Breast epithelium (tissue), 4 donors: ENCODE results near the gene BRD4. TPM values are rescaled to one million over a fixed set of nuclear protein-coding genes. Genes with fewer than 3 reads are reported as not detected.

Experiments
- DNase-seq, 2 donors: peaks; one replicate each; pipeline ENCODE4 v3.0.0-alpha.2; 2019; ENCODE audit warnings: low spot score in 2 of 2
- H3K27ac ChIP-seq, 2 donors: fragments of 200-600 bp; sonication (generic) in 1 of 2; one replicate each; pipeline ENCODE4 v1.5.1; 2016 to 2019; ENCODE audit warnings: mild to moderate bottlenecking in 1 of 2
- H3K27me3 ChIP-seq, 2 donors: fragments of 200-600 bp; sonication (generic) in 1 of 2; one replicate each; pipeline versions ENCODE4 v1.5.1 to v1.6.0; 2017 to 2019; ENCODE audit warnings: control low read depth in 1 of 2, mild to moderate bottlenecking in 1 of 2
- H3K36me3 ChIP-seq: fragments of 200-600 bp; one replicate; pipeline ENCODE4 v1.5.1; 2019
- H3K4me1 ChIP-seq, 2 donors: fragments of 200-600 bp; sonication (generic); one replicate each; pipeline ENCODE4 v1.5.1; 2016 to 2019; ENCODE audit warnings: control low read depth in 1 of 2
- H3K4me3 ChIP-seq, 3 donors: fragments of 200-600 bp; sonication (generic); 1 replicate in 2 of 3; 2 replicates in 1 of 3; pipeline ENCODE4 v1.5.1; 2016 to 2019; ENCODE audit warnings: mild to moderate bottlenecking in 3 of 3, moderate library complexity in 2 of 3
- H3K9me3 ChIP-seq, 2 donors: fragments of 200-600 bp; sonication (generic) in 1 of 2; one replicate each; pipeline ENCODE4 v1.5.1; 2016 to 2019; ENCODE audit warnings: control low read depth in 1 of 2
- CTCF ChIP-seq, 3 donors: fragments of 450-650 bp; IDR thresholded peaks; one replicate each; pipeline ENCODE4 v1.5.1; 2016 to 2017; ENCODE audit warnings: antibody characterized with exemption in 3 of 3, mild to moderate bottlenecking in 3 of 3, moderate library complexity in 3 of 3
- POLR2A ChIP-seq: fragments of 450-650 bp; IDR thresholded peaks from one replicate; pipeline ENCODE4 v1.6.1; 2016; ENCODE audit warnings: antibody characterized with exemption, mild to moderate bottlenecking, moderate library complexity
- POLR2AphosphoS5 ChIP-seq, 3 donors: sonication (generic); formaldehyde crosslinking; IDR thresholded peaks; one replicate each; pipeline ENCODE4 v1.6.1; 2017; ENCODE audit warnings: antibody characterized with exemption in 3 of 3
- intact Hi-C: fragments of 100-400 bp; cut with DNase I; formaldehyde crosslinking; loops from one replicate; pipeline ENCODE4 v1.15.1; 2023; ENCODE audit warnings: low total_unique reads
- total RNA-seq, 3 donors: library from RNA; depleted of rRNA; stranded (reverse); fragments of >200 nt; gene quantifications; one replicate each; pipeline ENCODE4 v1.1.0, GENCODE V29; 2016

The BRD4 gene
- total RNA-seq, 3 donors from 2014 or later: 25.6 to 37.5 (median 33.8) TPM

GRCh38 chr19:15320116-15320515 is 12.2 kb downstream of the BRD4 start:
- intact Hi-C loops: loop anchor here (10.0 kb wide), 1 partner anchor 55 kb away; the partner anchor contains the start of gene AKAP8
- Histone ChIP-seq H3K27me3 (no peaks in the 10 kb centered on the region), H3K36me3 (no peaks in the 10 kb centered on the region), H3K9me3 (no peaks in the 10 kb centered on the region), H3K27ac (peak overlapping the region in 1 of 2 donors; percentile 41), H3K4me1 (peaks cover 18 to 57% of the 10 kb centered on the region in 2 donors), H3K4me3 (no peak overlapping the region)
- DNase-seq: no peak
- TF ChIP-seq POLR2A (no peak), CTCF (IDR thresholded peaks at IDR 0.05) (no peak), POLR2AphosphoS5 (IDR thresholded peaks at IDR 0.05) (no peak)

- Histone ChIP-seq H3K4me3 (no peak overlapping the region), H3K4me1 (peaks cover 11 to 50% of the 10 kb centered on the region in 2 donors), H3K27me3 (no peaks in the 10 kb centered on the region), H3K9me3 (no peaks in the 10 kb centered on the region), H3K36me3 (no peaks in the 10 kb centered on the region), H3K27ac (peak overlapping the region in 1 of 2 donors; percentile 27)
- intact Hi-C loops: no loop called here
- TF ChIP-seq CTCF (IDR thresholded peaks at IDR 0.05) (no peak), POLR2A (no peak), POLR2AphosphoS5 (IDR thresholded peaks at IDR 0.05) (no peak)
- DNase-seq: no peak
Observed at GRCh38 chr19:15318241-15318691, 14.1 kb downstream of the BRD4 start.

GRCh38 chr19:15317392-15318071 is 14.8 kb downstream of the BRD4 start:
- Histone ChIP-seq H3K4me1 (peaks cover 11 to 50% of the 10 kb centered on the region in 2 donors), H3K27me3 (no peaks in the 10 kb centered on the region), H3K27ac (no peak overlapping the region), H3K36me3 (no peaks in the 10 kb centered on the region), H3K4me3 (peak overlapping the region in 1 of 3 donors; percentile 17), H3K9me3 (no peaks in the 10 kb centered on the region)
- intact Hi-C loops: no loop called here
- no peak for TF ChIP-seq CTCF (IDR thresholded peaks at IDR 0.05)
- no peak for TF ChIP-seq POLR2AphosphoS5 (IDR thresholded peaks at IDR 0.05)
- TF ChIP-seq POLR2A: no peak
- DNase-seq: no peak

GRCh38 chr19:15316498-15316897 is 15.8 kb downstream of the BRD4 start:
- Histone ChIP-seq H3K27me3 (no peaks in the 10 kb centered on the region), H3K4me3 (no peak overlapping the region), H3K9me3 (no peaks in the 10 kb centered on the region), H3K27ac (peak overlapping the region in 1 of 2 donors; percentile 21), H3K36me3 (no peaks in the 10 kb centered on the region), H3K4me1 (peaks cover 11 to 53% of the 10 kb centered on the region in 2 donors)
- no peak for TF ChIP-seq POLR2A
- TF ChIP-seq POLR2AphosphoS5 (IDR thresholded peaks at IDR 0.05): no peak
- TF ChIP-seq CTCF (IDR thresholded peaks at IDR 0.05): no peak
- intact Hi-C loops: no loop called here
- DNase-seq: no peak

GRCh38 chr19:15315101-15315500 is 17.2 kb downstream of the BRD4 start:
- intact Hi-C loops: no loop called here
- Histone ChIP-seq H3K36me3 (no peaks in the 10 kb centered on the region), H3K4me3 (no peak overlapping the region), H3K4me1 (peaks cover 6 to 42% of the 10 kb centered on the region in 2 donors), H3K27me3 (no peaks in the 10 kb centered on the region), H3K27ac (no peak overlapping the region), H3K9me3 (no peaks in the 10 kb centered on the region)
- TF ChIP-seq POLR2A: no peak
- no peak for TF ChIP-seq POLR2AphosphoS5 (IDR thresholded peaks at IDR 0.05)
- TF ChIP-seq CTCF (IDR thresholded peaks at IDR 0.05): no peak
- no peak for DNase-seq
